ENCODE results near the gene BLCAP.
"Not testable (repeated sequence)": the region's sequence is repeated elsewhere in the genome, so short reads cannot be mapped to it uniquely, and the experiment has no call there.

The BLCAP gene

GRCh38 chr20:37556538-37556937 is 28.9 kb upstream of the BLCAP start:
- DNase-seq, result no peak

- DNase-seq, result not testable (repeated sequence)
Measured at GRCh38 chr20:37554721-37555298, 27.1 kb upstream of the BLCAP start.

DNA sequence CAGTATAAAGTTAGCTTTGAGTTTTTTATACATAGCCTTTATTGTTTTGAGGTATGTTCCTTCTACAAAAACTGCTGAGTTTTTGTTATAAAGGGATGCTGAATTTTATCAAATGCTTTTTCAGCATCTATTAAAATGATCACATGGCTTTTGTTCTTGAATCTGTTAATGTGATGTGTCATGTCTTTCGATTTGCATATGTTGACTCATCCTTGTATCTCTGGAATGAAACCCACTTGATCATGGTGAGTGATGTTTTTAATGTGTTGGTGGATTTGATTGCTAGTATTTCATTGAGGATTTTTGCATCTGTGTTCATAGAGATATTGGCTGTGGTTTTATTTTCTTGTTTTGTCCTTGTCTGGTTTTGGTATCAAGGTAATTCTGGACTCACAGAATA is 24.7 kb upstream of the BLCAP start:
- peak; percentile 38 for DNase-seq

- DNase-seq, result not testable (repeated sequence)
Measured at GRCh38 chr20:37551660-37552059, 24.0 kb upstream of the BLCAP start.

- not testable (repeated sequence) for DNase-seq
Measured at GRCh38 chr20:37550101-37550920, 22.6 kb upstream of the BLCAP start.

GRCh38 chr20:37547912-37548311 is 20.2 kb upstream of the BLCAP start:
- no peak for DNase-seq

- no peak for DNase-seq
Measured at GRCh38 chr20:37545516-37545915, 17.8 kb upstream of the BLCAP start.

DNA sequence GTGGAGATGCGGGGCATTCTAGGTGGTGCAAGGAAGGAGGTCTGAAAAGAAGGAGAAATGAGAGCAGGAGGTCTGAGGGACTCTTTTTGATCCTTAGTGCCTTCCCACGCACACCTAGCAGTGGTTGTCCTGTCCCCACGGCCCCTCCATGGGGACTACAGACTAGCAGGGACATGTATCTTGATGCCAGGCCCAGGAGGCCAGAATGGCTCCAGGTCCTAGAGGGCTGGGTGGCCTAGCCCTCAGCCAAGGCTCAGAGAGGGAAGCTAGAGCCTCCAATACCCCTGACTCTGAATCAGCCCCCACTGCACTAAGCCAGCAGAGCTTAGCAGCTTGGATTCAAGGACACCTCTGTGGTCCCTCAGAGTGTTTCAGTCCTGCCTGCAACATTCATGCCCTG is 16.7 kb upstream of the BLCAP start:
- DNase-seq, result no peak

DNA sequence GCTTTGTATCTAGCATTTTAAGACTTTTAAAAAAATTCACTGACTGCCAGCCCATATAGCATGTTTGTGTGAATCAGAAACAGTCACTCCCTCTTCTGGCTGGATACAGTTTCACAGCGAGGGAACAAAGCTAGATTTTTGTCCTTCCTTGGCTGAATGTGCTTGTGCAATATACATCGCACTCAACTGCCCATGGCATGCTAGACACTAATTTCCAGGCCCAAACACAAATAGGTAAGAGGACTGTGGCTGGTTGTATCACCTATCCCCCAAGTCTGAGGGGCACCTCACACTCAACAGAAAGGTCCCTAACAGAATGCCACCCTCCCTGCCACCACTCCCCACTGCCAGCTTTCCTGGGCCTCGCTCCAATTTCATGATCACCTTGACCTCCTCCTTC is 16.2 kb upstream of the BLCAP start:
- DNase-seq, result no peak

- no peak for DNase-seq
Measured at GRCh38 chr20:37542281-37542680, 14.6 kb upstream of the BLCAP start.

- no peak for DNase-seq
Measured at GRCh38 chr20:37541326-37541725, 13.7 kb upstream of the BLCAP start.

- not testable (repeated sequence) for DNase-seq
Measured at GRCh38 chr20:37540838-37541237, 13.2 kb upstream of the BLCAP start.

DNA sequence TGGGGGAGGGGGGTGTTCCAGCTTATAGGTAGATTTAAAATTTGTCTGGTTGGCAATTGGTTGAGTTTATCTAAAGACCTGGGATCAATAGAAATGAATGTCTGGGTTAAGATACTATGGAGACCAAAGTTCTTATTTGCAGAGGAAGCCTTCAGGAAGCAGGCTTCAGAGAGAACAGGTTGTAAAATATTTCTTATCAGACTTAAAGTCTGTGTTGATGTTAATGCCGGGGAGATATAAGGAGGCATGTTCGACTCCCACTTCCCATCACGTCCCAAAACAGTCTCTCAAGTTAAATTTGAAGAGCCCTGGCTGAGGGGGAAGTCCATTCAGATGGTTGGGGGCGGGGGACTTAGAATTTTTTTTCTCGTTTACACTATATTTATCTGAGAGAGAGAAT is 12.3 kb upstream of the BLCAP start:
- DNase-seq, result no peak

DNA sequence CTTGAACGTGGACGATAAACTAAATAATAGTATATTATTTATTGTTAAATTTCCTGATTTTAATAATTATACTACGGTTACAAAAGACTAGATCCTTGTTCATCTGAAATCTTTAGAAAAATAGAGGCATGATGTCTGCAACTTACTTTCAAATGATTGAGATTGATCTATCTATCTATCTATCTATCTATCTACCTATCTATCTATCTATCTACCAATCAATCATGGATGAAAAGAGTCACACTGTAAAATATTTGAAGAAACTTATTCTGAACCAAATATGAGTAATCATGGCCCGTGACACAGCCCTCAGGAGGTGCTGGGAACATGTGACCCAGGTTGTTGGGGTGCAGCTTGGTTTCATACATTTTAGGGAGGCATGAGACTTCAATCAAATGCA is 11.7 kb upstream of the BLCAP start:
- no peak for DNase-seq

DNA sequence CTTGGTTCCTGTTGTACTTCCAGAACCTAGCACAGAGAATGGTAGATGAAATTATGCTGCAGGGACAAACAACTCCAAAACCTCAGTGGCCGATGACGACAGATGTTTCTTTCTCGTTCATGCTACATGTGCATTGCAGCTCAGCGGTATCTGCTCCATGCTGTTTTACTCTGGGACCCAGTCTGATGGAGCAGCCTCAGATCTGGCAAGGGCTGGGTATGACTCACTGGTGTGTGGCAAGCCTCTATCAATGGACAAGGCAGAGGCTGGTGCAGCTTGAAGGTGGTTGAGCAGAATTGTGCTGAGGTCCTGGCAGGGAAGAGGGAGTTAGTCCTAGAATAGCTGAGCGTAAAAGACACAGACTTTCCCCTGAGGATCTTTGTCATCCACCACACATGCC is 10.3 kb upstream of the BLCAP start:
- peak; percentile 43 for DNase-seq

DNA sequence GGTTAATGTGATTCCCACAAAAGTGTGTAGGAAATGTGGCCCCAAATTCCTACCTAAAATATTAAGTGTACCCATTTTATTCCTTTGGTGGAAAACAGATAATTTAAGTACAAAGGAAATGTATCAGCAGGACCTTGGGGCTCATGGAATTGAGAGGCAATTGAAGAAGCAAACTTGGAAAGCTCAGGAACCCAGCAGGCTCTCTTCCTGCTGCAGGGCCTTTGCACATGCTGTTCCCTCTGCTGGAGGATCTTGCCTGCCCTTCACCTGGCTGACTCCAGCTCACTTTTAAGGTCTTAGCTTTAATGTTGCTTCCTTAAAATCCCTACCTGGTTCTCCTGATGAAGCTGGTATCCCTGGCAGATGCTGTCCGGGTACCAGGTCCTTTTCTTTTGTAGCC is 9.8 kb upstream of the BLCAP start:
- DNase-seq, result no peak

- no peak for DNase-seq
Measured at GRCh38 chr20:37535443-37536132, 7.9 kb upstream of the BLCAP start.

DNA sequence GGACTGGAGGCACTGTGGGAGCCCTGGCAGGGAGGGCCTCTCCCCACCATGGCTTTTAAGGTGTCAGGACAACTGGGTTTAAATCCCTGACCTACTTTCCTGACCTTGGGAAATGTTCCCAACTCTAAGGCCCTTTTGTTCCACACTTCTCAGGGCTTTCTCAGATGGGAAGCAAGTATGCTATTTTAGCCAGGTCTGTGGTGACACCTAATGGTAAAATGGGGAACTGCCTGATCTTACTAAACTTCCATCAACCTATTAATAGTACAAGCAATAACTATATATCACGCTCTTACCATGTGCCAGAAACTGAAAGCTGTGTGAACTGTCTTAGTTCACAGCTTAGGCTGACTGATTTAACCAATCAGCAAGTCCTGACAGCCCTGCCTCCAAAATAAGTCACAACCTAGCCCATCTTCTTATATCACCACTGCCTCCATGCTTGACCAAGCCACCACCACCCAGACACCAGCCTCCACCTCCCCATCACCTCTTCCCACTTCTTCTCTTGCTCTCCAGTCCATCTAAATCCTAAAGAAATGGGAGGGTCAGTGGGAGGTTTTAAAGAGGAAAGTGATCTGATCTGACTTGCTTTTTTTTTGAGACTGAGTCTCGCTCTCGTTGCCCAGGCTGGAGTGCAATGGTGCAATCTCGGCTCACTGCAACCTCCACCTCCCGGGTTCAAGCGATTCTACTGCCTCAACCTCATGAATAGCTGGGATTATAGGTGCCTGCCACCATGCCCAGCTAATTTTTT is 6.9 kb upstream of the BLCAP start:
- DNase-seq, result peak; percentile 83

DNA sequence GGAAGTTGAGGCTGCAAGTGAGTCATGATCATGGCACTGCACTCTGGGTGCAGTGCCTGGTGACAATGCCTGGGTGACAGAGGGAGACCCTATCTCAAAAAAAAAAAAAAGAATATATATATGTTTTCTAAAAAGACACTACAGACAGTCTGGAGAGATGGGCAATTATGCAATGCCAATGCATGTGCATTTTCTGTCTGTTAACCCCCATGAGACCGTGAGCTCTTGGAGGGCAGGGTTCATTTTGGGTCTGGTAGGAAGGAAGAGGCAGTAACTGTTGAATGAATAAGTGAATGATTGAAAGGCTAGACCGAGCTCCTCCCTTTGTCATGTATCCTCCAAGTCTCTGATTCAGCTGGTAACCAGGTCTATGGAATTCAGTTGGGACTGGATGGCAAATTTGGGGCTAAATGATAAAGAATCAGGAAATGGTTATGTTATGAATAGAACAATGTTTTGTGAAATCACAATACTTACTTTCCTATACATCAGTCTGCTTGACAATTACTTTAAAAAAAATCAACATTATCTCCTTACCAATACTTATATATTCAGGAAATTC is 5.6 kb upstream of the BLCAP start:
- DNase-seq, result no peak

- no peak for DNase-seq
Measured at GRCh38 chr20:37531856-37532255, 4.2 kb upstream of the BLCAP start.

DNA sequence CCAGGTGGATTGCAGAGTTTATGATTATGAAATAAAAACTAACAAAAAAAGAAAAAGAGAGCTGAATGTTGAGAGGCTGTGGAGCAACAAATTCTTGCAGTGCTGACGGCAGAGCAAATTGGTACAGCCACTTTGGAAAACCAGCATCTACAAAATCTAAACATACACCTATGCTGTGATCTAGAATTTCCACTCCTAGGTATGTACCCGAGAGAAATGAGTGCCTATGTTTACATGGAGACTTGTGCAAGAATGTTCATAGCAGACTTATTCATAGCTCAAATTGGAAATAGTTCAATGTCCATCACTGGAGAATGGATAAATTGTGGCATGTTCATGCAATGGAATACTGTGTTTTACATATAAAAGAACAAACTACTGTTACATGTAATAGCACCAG is 3.0 kb upstream of the BLCAP start:
- no peak for DNase-seq

DNA sequence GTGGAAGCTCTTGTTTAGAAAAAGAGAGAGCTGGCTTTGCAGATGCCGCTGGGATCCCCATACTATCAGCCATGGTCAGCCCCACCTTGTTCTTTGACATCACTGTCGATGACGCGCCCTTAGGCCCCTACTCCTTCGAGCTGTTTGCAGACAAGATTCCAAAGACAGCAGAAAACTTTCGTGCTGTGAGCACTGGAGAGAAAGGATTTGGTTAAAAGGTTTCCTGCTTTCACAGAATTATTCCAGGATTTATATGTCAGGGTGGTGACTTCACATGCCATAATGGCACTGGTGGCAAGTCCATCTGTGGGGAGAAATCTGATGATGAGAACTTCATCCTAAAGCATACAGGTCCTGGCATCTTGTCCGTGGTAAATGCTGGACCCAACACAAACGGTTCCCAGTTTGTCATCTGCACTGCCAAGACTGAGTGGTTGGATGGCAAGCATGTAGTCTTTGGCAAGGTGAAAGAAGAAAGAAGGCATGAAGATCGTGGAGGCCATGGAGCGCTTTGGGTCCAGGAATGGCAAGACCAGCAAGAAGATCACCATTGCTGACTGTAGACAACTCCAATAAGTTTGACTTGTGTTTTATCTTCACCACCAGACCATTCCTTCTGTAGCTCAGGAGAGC is 2.4 kb upstream of the BLCAP start:
- no peak for DNase-seq
